Measurements from ENCODE around the gene PAIP2. TPM values are rescaled to one million over a fixed set of nuclear protein-coding genes. Genes with fewer than 3 reads are reported as not detected.
A peak's percentile ranks its signal among the peaks of the same experiment; 100 is the strongest.
"Not testable (repeated sequence)": the region's sequence is repeated elsewhere in the genome, so short reads cannot be mapped to it uniquely, and the experiment has no call there.

PAIP2 gene
- total RNA-seq, 1 donor = 70.6 TPM

DNA sequence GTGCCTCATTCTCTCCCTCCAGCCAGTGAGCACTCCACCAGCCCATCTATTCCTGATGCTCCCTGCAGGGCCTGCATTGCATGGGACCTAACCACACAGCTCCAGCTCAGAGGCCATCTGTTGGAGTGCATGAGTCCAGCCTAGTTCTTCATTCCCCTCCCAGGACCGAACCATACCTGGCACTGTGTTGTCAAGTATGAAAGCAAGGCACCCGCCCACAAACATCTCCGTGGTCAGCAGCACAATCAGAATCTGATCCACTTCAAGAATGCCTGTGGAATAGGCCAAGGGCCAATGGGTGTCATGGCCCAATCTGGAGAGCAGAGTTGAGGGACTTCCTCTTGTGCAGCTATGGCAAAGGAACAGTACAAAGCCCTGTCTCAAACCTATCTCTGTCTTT lies 35.6 kb downstream of the PAIP2 start:
- no peak for DNase-seq (ENCODE audit: low read depth in 2 of 3, low spot score in 2 of 3)

- no peak for DNase-seq (ENCODE audit: low read depth in 2 of 3, low spot score in 2 of 3)
Observed at GRCh38 chr5:139378101-139378825, 36.6 kb downstream of the PAIP2 start.

DNA sequence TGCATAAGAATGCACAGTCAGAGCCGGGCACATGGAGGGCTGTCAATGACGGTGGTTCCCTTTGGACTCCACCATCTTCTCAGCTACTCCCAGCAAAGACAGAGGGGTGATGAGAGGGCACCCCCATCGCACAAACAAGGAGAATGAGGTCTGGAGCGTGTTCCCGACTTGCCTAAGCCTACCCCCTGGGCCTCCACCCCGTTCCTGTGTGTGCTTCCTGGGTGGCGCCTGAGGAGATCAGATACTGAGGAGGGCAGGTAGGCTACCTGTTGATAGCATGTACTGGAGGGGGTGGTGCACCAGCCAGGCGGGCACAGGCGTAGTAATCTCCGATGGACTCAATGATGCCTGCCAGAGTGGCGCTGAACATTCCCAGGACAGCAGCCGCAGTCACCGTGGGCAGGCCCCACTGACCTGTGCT lies 37.3 kb downstream of the PAIP2 start:
- DNase-seq (ENCODE audit: low read depth in 2 of 3, low spot score in 2 of 3) = no peak

GRCh38 chr5:139379626-139380449 lies 38.2 kb downstream of the PAIP2 start:
- DNase-seq (ENCODE audit: low read depth in 2 of 3, low spot score in 2 of 3) = no peak

DNA sequence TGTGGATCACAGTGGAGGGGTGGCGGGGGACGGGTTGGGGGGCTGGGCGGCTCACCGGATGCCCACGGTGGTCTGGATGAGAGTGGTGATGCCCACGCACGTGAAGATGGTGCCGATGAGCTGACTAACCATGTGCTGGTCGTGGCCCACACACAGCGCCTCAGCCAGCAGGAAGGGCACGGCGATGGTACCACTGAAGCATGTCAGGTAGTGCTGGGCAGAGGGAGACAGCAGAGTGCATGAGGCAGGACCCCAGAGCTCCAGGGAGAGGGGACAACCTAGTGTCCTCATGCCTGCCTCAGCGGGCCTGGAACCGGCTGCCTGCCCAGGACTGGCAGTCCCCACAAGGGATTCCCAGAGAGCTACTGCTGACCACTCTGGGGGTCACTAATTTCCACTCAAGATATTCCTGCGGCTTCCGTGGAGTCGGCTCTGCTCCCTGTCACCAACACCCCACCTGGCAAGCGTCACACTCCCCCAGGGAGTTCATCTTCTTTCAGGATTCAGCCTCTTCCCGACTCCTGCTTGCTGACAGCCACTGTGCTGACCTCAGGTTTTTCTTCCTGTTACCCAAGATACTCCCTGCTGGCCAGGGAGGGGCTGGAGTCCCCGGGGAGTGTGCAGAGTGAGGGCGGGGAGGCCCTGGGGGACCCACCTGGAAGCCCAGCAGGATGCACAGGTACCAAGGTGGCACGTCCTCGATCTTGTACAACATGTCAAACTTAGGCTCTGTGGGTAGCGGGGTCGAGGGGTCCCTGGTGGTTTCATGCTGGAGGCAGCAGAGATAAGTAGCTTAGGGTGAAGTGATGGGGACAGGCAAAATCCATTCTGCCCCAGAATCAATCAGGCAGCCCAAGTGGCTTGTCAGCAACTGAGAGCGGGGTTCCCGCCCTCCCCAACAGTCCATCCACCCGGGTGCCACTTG lies 40.4 kb downstream of the PAIP2 start:
- DNase-seq (ENCODE audit: low read depth in 2 of 3, low spot score in 2 of 3) = no peak

GRCh38 chr5:139382807-139383206 lies 41.2 kb downstream of the PAIP2 start:
- no peak for DNase-seq (ENCODE audit: low read depth in 2 of 3, low spot score in 2 of 3)

DNA sequence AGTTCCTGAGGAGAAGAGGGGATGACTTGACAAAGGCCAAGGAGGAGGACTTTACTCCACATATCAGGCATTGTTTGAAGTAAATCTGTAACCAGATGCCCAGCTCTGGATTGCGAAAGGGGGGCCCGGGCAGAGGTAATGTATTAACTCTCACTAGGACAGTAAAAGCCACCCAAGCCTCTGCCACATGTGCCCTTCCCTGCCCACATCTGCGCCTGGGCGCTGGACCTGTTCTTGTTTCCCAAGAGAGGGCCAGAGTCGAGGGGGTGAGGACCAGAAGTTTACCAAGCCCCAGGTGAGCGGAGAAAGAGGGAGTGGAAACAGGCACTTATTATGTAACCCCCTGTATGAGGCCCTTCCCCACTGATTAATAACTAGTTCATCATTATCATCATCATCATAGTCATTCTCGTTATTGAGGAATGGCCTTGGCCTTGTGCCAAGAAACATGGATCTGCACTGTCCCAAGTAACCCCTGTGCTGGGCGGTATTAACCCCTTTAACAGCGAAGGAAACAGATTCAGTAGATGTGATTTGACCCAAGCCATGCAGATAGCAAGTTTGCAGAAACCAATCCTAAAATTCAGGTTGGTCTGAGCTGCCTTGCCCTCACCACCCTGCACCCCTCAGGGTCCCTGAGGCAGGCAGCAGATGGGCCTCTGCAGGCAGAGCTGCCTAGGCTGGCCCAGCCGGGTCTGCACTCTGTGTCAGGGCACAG lies 41.8 kb downstream of the PAIP2 start, which contains the start of gene SLC23A1:
Gene SLC23A1 (minus strand): TSS at position 23 of the 718 bp plus-strand sequence. CDS start 44 bp downstream, outside the sequence.
- DNase-seq (ENCODE audit: low read depth in 2 of 3, low spot score in 2 of 3) = no peak

DNA sequence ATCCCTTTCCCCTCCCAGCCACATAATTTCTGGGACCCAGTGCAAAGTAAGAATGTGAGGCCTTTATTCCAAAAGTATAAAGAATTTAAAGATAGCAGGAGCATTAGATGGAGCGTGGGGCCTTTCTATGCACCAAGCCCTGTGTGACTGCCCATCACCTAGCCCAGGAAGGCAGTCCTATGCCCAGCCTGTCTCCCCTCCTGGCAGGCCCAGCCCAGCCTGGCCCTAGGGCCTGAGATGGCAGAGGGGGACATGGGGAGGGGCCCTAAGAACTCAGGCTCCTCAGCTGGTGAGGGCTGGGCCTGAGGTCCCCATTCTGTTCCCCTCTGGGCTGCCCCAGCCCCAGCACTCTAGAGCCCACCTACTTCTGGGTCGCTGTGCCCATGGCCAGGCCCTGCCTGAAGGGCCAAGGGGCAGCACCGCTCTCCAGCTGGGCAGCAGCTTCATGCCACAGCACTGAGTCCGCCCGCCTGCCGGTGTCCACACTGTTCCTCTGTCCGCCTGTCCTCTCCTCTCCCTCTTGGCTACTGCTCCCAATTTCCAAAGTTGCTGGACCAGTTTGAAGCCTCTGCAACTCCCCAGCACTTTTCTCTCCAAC lies 42.4 kb downstream of the PAIP2 start:
- DNase-seq (ENCODE audit: low read depth in 2 of 3, low spot score in 2 of 3) = no peak

DNA sequence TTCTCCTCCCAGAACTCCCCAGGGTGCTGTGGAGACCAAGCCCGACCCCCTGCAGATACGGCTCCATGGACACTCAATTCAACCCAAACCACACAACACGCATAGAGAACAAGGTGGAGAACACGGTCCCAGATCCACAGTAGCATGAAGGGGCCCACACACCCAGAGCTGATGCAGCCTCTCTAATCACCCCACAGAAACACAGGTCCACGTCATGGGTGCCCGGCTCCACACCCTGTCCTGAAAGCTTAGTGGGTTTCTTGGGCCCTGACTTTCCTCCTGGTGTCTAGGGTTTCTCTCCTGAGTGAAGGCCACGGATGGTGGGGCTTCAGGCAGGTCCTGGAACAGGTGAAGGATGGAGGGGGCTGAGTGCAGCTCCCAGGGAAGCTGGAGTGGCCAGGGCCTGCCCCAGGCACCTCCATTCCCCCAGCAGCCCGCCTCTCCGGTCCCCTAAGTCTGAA lies 43.0 kb downstream of the PAIP2 start:
- DNase-seq (ENCODE audit: low read depth in 2 of 3, low spot score in 2 of 3) = no peak

- DNase-seq (ENCODE audit: low read depth in 2 of 3, low spot score in 2 of 3) = peak in 2 of 3 donors; percentile 45 to 48
Observed at GRCh38 chr5:139385061-139386049, 43.7 kb downstream of the PAIP2 start.

GRCh38 chr5:139386050-139386438 lies 44.4 kb downstream of the PAIP2 start:
- DNase-seq (ENCODE audit: low read depth in 2 of 3, low spot score in 2 of 3) = no peak

- DNase-seq (ENCODE audit: low read depth in 2 of 3, low spot score in 2 of 3) = not testable (repeated sequence)
Observed at GRCh38 chr5:139386956-139387355, 45.3 kb downstream of the PAIP2 start.

DNA sequence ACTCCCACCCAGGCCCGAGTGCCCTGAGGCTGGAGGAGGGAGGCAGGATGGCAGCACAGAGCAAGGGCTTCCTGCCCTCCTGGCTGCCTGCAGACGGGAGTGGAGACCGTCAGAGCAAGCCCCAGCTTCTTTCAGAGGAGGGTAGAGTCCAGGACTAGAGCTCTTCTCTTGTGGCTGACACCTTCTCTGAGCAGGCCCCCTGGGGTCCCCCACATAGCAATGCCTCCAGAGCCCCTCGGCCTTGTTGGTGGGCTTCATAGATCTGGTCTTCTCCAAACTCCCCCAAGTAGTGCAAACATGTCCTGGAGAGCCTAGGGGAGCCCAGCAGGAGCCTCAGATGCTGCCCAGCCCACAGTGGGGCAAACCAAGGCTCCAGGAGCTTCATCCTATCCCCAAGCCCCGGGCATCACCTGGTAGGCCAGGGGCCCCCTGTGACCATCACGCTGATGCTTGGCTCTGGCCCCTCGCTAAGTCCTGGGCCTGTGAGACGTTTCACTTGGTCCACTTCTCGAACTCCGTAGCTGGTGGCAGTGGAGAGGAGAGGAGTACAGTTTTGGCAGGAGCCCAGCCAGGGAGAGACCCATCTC lies 46.0 kb downstream of the PAIP2 start:
- peak in 1 of 3 donors; percentile 16 for DNase-seq (ENCODE audit: low read depth in 2 of 3, low spot score in 2 of 3)

DNA sequence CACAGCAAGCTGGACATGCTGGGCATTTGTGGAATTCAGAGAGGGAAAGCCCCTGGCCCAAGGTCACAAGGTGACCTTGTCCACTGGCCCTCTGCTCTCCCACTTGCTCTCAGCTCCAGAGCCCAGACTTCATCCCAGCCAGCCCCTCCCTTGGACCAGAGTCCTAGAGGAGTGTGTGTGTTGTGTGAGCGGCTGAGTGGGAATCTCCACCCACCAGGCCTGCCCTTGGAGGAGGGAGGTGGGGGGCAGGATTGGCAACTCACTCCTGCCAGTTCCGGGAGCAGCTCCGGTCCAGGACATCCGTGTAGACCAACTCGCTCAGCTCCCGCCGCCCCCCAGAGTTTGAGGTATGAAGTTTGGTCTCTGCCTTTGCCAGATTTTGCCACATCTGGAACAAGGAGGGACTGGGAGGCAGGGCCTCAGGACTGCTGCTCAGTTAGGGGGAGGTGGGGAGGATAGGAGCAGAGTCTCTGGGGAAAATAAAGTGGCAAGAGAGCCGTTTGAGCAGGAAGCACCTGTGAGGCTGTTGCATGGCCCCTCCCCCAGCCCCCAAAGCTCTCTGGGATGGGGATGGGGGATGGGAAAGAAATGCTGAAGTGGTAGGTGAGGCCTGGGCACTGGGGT lies 46.7 kb downstream of the PAIP2 start:
- peak in 2 of 3 donors; percentile 87 to 93 for DNase-seq (ENCODE audit: low read depth in 2 of 3, low spot score in 2 of 3)

DNA sequence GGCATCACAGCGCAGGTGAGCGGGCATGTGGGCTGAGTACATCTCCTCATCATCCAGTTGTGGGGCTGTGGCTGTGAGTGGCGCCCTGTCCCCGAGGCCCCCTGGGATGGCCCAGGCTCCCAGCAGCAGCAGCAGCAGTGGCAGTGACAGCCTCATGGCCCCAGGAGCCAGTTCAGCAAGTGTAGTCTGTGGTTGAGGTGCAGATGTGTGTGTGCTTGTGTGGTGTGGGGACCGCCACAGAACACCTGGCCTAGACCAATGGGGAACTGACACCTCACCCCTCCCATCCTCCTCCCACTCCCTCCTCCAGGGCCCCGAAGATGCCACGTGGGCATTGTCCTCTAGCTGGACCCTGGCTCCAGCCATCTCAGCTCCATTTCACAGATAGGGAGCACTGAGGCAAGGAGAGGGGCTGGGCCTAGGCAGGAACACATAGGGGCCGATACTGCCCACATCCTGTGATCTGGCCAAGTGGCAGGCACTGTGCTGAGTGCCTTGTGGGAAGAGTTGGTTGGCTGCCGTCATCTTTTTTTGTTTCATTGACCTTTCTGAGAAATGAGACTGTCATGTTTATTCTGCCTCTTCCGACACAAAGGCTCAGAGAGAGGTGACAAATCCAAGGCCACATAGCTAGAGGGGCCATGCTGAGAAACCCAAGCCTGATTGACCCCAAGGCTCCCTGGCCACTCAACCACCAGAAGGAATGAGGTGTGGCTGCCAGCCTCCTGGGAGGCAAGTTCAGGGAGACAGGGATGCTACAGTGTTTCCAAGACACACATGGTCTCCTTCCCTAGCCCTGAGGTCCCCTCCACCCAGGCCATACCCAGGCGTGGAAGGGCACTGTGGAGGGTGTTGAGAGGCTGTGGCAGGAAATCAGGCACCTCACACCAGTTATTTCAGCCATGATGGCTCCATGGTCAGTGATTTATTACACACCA lies 48.3 kb downstream of the PAIP2 start, which contains the start of gene MZB1:
Gene MZB1 (minus strand): TSS at position 213 of the 938 bp plus-strand sequence. CDS start 57 bp downstream, at position 156.
- DNase-seq (ENCODE audit: low read depth in 2 of 3, low spot score in 2 of 3) = peak in 2 of 3 donors; percentile 79 to 90
